Mucosa of rectum (tissue), 2 donors: Measurements from ENCODE around the gene CDYL.
"Not testable (repeated sequence)": the region's sequence is repeated elsewhere in the genome, so short reads cannot be mapped to it uniquely, and the experiment has no call there.

Experiments used
- H3K27ac ChIP-seq, 2 donors: one replicate each; pipeline ENCODE4 v1.7.0; 2013; ENCODE audit warnings: inconsistent platforms in 2 of 2, low read depth in 2 of 2, low read length in 2 of 2
- H3K27me3 ChIP-seq, 2 donors: one replicate each; pipeline ENCODE4 v1.7.0; 2013; ENCODE audit warnings: low read length in 2 of 2; ENCODE audit not compliant: control insufficient read depth in 2 of 2, insufficient read depth in 2 of 2
- H3K36me3 ChIP-seq, 2 donors: one replicate each; pipeline ENCODE4 v1.7.0; 2013; ENCODE audit warnings: low read length in 2 of 2; ENCODE audit not compliant: control insufficient read depth in 2 of 2, insufficient read depth in 2 of 2
- H3K4me1 ChIP-seq, 2 donors: one replicate each; pipeline ENCODE4 v1.7.0; 2013; ENCODE audit warnings: low read length in 2 of 2, mild to moderate bottlenecking in 1 of 2; ENCODE audit not compliant: control insufficient read depth in 2 of 2, insufficient read depth in 2 of 2
- H3K4me3 ChIP-seq, 2 donors: one replicate each; pipeline ENCODE4 v1.7.0; 2013; ENCODE audit warnings: low read length in 2 of 2
- H3K9ac ChIP-seq, 2 donors: one replicate each; pipeline ENCODE4 v1.7.0; 2013; ENCODE audit warnings: low read length in 2 of 2, low read depth in 1 of 2, mild to moderate bottlenecking in 1 of 2
- H3K9me3 ChIP-seq, 2 donors: one replicate each; pipeline ENCODE4 v1.7.0; 2013; ENCODE audit warnings: low read length in 2 of 2; ENCODE audit not compliant: control insufficient read depth in 2 of 2
- donor health status: healthy.
- donor health status: Normal muscosa, but diverticular disease.

CDYL gene

DNA sequence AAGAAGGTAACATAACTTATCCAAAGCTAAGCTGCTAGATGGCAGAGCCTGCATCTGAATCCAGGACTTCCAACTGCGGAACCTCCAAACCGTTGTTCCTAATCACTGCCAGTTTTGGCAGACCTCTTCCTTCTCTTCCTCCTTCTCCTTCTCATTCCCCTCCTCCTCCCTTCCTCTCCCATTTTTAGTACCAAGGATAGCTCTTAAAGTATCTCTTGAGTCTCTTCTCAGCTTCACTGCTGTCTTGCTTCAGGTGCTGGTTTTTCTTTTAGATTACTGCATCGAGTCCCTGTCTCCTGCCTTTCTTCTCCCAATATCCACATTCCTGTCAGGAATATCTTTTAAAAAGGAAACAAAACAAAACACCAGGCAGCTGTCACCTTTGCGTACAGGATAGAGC lies 77.1 kb downstream of the CDYL start:
- no peak overlapping the region for H3K27ac ChIP-seq
- H3K4me1 ChIP-seq, result peaks cover 4 to 8% of the 10 kb centered on the region in 2 donors
- no peak overlapping the region for H3K4me3 ChIP-seq
- no peaks in the 10 kb centered on the region for H3K36me3 ChIP-seq
- H3K27me3 ChIP-seq, result no peaks in the 10 kb centered on the region
- no peak overlapping the region for H3K9ac ChIP-seq
- H3K9me3 ChIP-seq, result no peaks in the 10 kb centered on the region

DNA sequence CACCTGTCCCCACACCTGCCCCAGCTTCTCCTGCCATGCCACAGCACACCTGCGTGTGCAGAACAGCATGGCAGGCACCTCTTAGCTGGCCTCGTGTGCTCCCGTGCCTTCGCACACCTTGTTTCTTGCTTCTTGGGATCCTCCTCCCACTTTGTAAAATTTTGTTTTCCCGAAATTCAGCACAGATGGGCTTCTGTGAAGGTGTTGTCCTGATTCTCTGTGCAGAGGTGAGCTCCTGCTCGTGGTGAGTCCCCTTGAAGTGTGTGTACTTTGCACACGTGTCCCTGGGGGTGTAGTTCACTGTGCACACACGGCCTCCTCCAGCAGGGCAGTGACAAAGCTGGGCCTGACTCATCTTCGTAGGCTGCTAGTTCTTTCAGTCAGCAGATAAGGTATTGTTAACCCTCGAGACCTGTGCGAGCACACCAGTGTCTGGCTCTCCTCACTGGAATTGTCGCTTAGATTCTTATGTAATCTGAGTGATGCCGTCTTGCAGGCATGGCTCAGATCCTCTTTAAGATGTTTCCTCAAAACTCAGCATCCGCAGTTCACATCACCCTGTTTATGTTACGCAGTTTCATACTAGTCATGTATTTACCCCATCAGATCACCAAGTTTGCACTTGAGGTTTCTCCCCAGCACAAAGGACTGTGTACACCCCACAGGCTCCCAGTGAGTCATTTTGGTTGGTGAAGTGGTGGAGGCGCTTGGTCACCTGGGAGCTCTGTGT lies 77.7 kb downstream of the CDYL start:
- Histone ChIP-seq H3K27me3 (no peaks in the 10 kb centered on the region), H3K36me3 (no peaks in the 10 kb centered on the region), H3K9ac (no peak overlapping the region), H3K4me3 (no peak overlapping the region), H3K4me1 (peaks cover 10 to 12% of the 10 kb centered on the region in 2 donors), H3K9me3 (no peaks in the 10 kb centered on the region), H3K27ac (no peak overlapping the region)

DNA sequence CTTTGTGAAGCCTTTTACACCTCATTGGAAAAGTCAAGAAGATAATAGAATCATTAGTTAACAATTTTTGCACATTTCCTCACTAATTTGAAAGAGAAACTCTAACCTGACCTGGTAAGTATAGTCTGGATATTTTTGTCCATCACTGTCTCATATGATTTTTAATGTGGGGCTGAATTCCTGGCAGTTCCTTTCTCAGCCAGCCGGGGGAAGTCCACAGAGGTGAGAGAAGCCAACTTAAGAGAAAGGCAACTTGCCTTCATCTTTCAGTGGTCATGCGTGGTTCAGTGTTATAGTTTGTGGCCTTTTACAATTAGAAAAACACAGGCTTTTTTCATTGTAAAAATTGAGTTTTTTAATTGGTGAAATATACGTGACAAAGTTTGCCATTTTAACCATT lies 80.6 kb downstream of the CDYL start:
- H3K9ac ChIP-seq, result no peak overlapping the region
- H3K36me3 ChIP-seq, result no peaks in the 10 kb centered on the region
- H3K27me3 ChIP-seq, result no peaks in the 10 kb centered on the region
- H3K27ac ChIP-seq, result no peak overlapping the region
- H3K4me3 ChIP-seq, result no peak overlapping the region
- peaks cover 10 to 12% of the 10 kb centered on the region in 2 donors for H3K4me1 ChIP-seq
- H3K9me3 ChIP-seq, result no peaks in the 10 kb centered on the region

DNA sequence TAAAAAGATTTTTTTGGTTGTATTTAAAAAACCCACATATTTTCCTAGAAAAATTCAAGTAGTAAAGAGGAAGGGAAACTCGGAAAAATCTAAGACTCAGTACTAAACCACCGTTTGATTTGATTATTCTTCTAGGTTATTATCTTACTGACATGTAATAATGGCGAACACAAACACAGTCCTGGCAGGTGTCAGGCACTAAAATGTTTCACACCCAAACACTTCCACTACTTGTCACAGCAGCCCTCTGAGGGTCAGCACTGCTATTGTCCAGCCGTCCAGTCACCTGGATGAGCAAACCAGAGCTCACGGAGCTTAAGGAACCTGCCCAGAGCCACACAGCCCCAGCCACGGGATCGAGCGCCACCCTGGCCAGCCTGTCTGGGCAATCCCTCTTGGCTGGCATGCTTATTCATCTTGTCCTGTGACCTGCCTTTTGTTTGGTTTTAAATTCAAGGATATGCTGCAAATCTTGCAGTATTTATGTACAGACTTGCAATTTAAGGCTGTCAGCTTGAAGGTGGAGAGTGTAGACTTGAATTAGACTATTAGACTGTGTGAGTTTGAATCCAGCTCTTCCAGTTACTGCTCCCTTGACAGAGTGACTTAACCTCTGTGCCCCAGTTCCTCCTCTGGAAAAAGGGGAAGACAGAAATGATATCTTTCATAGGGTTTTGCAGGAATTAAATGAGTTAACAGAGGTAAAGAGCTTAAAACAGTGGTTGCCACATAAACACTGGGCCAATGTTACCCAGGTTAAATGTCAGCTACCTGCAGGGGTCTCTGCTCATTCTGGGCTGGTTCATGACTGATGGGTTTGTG lies 82.2 kb downstream of the CDYL start:
- no peak overlapping the region for H3K9ac ChIP-seq
- H3K27ac ChIP-seq, result no peak overlapping the region
- H3K4me1 ChIP-seq, result peaks cover 10 to 12% of the 10 kb centered on the region in 2 donors
- no peaks in the 10 kb centered on the region for H3K36me3 ChIP-seq
- H3K9me3 ChIP-seq, result no peaks in the 10 kb centered on the region
- no peak overlapping the region for H3K4me3 ChIP-seq
- H3K27me3 ChIP-seq, result no peaks in the 10 kb centered on the region

DNA sequence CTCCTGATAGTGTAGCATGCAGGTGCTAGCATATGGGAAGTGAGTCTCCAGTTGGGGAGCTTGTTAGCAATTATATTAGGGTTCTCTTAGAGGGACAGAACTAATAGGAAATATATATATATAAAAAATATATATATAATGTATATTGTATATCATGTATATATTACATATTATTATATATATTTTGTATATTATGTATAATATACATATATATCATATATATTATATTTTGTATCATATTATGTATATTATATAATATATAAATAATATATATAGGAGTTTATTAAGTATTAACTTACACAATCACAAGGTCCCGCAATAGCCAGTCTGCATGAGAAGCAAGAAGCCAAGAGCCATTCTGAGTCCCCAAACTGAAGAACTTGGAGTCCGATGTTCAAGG lies 84.2 kb downstream of the CDYL start:
- H3K4me3 ChIP-seq, result no peak overlapping the region
- no peaks in the 10 kb centered on the region for H3K9me3 ChIP-seq
- H3K27ac ChIP-seq, result no peak overlapping the region
- no peak overlapping the region for H3K9ac ChIP-seq
- no peaks in the 10 kb centered on the region for H3K36me3 ChIP-seq
- H3K4me1 ChIP-seq, result peaks cover 10 to 12% of the 10 kb centered on the region in 2 donors
- H3K27me3 ChIP-seq, result no peaks in the 10 kb centered on the region

DNA sequence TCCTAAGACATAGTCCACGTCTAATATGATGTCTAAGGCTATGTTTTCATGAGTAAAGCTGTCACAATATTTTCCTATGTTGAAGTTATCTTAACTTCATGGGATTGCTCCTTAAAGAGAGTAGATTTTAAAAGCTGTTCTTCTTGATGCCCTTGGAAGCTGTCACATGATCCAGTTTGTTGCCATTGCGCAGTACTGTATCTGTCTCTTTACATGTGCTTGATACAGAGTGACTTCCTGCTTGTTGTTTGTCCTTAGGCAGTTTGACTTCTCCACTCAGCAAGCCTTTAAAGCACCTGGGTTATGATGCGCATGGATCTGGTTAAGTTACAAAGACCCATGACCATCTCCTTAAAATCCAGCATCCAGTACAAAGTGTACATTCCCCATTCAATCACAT lies 85.4 kb downstream of the CDYL start:
- H3K9ac ChIP-seq, result no peak overlapping the region
- H3K27me3 ChIP-seq, result no peaks in the 10 kb centered on the region
- no peaks in the 10 kb centered on the region for H3K9me3 ChIP-seq
- no peak overlapping the region for H3K4me3 ChIP-seq
- no peak overlapping the region for H3K27ac ChIP-seq
- peaks cover 10 to 12% of the 10 kb centered on the region in 2 donors for H3K4me1 ChIP-seq
- no peaks in the 10 kb centered on the region for H3K36me3 ChIP-seq

DNA sequence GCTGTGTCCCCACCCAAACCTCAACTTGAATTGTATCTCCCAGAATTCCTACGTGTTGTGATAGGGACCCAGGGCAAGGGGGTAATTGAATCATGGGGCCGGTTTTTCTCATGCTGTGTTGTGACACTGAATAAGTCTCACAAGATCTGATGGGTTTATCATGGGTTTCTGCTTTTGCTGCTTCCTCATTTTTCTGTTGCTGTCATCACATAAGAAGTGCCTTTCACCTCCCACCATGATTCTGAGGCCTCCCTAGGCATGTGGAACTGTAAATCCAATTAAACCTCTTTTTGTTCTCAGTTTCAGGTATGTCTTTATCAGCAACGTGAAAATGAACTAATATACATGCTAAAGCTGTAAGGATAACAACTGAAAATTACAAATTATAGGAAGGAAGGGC lies 88.3 kb downstream of the CDYL start:
- H3K27ac ChIP-seq, result peak overlapping the region in 1 of 2 donors; percentile 4
- H3K36me3 ChIP-seq, result no peaks in the 10 kb centered on the region
- H3K27me3 ChIP-seq, result no peaks in the 10 kb centered on the region
- H3K4me1 ChIP-seq, result no peaks in the 10 kb centered on the region
- H3K4me3 ChIP-seq, result no peak overlapping the region
- H3K9ac ChIP-seq, result no peak overlapping the region
- no peaks in the 10 kb centered on the region for H3K9me3 ChIP-seq

DNA sequence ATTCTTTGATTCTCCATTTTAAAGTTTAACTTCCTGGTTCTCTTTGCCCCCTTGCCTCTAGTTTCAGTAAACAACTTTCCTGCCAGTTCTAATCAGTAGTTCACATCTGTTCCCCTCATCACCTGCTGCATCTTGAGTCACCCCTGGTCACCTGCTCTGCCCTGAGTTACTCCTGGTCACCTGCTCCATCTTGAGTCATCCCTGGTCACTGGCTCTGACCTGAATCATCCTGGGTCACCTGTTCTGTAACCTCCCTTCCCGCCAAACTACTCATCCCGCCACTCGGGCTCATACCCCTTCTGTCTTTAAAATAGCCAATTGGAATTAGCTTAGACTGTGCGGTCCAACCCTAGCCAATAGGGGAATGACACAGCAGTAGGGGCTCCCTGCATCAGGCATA lies 88.8 kb downstream of the CDYL start:
- not testable (repeated sequence) for H3K4me3 ChIP-seq, H3K27me3 ChIP-seq, H3K9me3 ChIP-seq, H3K36me3 ChIP-seq, H3K4me1 ChIP-seq, H3K9ac ChIP-seq
- H3K27ac ChIP-seq, result peak overlapping the region in 1 of 2 donors; percentile 4

DNA sequence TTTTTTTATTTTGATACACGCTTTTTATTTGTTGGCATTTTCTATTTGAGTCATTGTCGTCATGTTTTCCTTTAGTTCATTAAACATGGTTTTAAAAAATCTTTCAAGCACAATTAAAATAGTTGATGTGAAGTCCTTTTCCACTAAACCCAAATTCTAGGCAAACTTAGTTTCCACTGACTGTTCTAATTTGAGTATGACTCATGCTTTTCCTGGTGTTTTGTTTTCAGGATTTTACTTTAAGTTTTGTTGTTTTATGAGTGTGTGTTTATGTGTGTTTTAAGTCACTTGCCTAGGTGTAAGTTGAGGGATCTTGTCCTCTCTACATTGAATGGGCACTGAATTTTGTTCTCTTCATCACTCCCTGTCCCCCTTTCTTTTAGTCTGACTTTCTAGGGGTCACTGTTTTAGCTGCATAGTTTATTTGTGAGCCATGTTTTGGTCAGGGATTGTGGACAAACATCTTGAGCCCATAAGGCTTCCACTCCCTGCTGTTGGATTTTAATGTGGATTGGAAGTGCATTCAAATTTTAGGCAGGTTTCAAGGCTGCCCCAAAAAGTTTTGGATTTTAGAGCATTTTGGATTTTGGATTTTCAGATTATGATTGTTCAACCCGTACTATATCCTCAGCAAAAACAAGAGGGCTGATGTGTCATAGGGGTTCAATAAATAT lies 94.8 kb downstream of the CDYL start:
- Histone ChIP-seq H3K4me3 (no peak overlapping the region), H3K36me3 (no peaks in the 10 kb centered on the region), H3K9me3 (no peaks in the 10 kb centered on the region), H3K27ac (no peak overlapping the region), H3K27me3 (no peaks in the 10 kb centered on the region), H3K9ac (no peak overlapping the region), H3K4me1 (no peaks in the 10 kb centered on the region)

DNA sequence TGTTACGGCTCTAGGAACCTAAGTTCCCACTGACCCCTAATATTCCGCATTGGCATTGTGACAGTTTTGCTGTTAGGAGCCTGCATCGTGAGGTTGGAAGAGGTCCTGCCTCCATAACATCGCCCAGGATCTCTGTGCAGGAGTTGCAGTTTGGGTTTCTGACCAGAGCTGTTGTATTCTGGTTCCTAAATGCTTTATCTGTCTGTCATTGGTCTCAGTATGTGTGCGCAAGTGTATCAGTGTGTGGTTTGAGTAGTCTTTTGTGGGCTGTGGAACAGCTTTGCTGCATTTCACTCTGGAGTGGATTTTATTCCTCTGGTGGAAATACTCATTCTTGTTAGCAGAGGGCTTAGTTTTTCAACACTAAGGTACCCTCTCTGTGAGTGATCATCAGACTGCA lies 95.6 kb downstream of the CDYL start:
- no peaks in the 10 kb centered on the region for H3K36me3 ChIP-seq
- H3K4me1 ChIP-seq, result no peaks in the 10 kb centered on the region
- H3K9me3 ChIP-seq, result no peaks in the 10 kb centered on the region
- H3K9ac ChIP-seq, result no peak overlapping the region
- H3K27ac ChIP-seq, result no peak overlapping the region
- no peaks in the 10 kb centered on the region for H3K27me3 ChIP-seq
- H3K4me3 ChIP-seq, result no peak overlapping the region
